ENCODE data around the gene BAZ1B.
"Not testable (repeated sequence)": the region's sequence is repeated elsewhere in the genome, so short reads cannot be mapped to it uniquely, and the experiment has no call there.

DNA sequence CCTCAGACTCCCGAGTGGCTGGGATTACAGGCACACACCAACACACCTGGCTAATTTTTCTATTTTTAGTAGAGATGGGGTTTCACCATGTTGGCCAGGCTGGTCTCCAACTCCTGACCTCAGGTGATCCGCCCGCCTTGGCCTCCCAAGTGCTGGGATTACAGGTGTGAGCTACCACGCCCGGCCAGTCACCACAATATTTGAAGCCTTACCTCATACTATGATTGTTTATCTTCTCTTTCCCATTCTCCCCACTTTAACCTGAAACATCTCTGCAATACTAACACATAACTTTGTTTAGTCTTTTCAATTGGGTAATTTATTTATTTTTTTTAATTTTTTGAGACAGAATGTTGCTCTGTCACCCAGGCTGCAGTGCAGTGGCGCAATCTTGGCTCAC, 55.0 kb downstream of the BAZ1B start:
- TF ChIP-seq, protein P1, sequence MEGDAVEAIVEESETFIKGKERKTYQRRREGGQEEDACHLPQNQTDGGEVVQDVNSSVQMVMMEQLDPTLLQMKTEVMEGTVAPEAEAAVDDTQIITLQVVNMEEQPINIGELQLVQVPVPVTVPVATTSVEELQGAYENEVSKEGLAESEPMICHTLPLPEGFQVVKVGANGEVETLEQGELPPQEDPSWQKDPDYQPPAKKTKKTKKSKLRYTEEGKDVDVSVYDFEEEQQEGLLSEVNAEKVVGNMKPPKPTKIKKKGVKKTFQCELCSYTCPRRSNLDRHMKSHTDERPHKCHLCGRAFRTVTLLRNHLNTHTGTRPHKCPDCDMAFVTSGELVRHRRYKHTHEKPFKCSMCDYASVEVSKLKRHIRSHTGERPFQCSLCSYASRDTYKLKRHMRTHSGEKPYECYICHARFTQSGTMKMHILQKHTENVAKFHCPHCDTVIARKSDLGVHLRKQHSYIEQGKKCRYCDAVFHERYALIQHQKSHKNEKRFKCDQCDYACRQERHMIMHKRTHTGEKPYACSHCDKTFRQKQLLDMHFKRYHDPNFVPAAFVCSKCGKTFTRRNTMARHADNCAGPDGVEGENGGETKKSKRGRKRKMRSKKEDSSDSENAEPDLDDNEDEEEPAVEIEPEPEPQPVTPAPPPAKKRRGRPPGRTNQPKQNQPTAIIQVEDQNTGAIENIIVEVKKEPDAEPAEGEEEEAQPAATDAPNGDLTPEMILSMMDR (IDR thresholded peaks at IDR 0.05; ENCODE audit: low read depth, low read length), result not testable (repeated sequence)
- not testable (repeated sequence) for TF ChIP-seq POLR2A (IDR thresholded peaks at IDR 0.05; ENCODE audit: extremely low read depth, insufficient read length); MYC (IDR thresholded peaks at IDR 0.05; ENCODE audit: low read depth, low read length)
- TF ChIP-seq, protein P2, sequence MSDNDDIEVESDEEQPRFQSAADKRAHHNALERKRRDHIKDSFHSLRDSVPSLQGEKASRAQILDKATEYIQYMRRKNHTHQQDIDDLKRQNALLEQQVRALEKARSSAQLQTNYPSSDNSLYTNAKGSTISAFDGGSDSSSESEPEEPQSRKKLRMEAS (IDR thresholded peaks at IDR 0.05; ENCODE audit: low read depth, low read length), result not testable (repeated sequence)
